ENCODE results near the gene CDKN2B-AS1. TPM values are rescaled to one million over a fixed set of nuclear protein-coding genes. Genes with fewer than 3 reads are reported as not detected.

CDKN2B-AS1 gene
- total and polyA plus RNA-seq, 2 donors (not counting 1 experiment from before 2014, with no cell fraction given) = 1.3 to 2.5 TPM

GRCh38 chr9:22159586-22159985 is 165.0 kb downstream of the CDKN2B-AS1 start:
- intact Hi-C loops (cut with micrococcal nuclease) = no loop called here
- WGBS (ENCODE audit: insufficient coverage) = no CpG with 5 or more reads among the region's 1 CpG
- DNase-seq = no peak
- no peaks in the 10 kb centered on the region for H3K9me3 Mint-ChIP-seq (ENCODE audit: insufficient read depth)
- peak overlapping the region; percentile 6 for H2AFZ ChIP-seq (ENCODE audit: insufficient read depth, low read depth, low read length, poor library complexity, severe bottlenecking)
- TF ChIP-seq CTCF (IDR thresholded peaks at IDR 0.05) = no peak
- TF ChIP-seq EZH2 (IDR thresholded peaks at IDR 0.05; ENCODE audit: borderline replicate concordance, insufficient read depth, low read depth, low read length, poor library complexity, severe bottlenecking) = no peak
- no peaks in the 10 kb centered on the region for H3K79me2 ChIP-seq (ENCODE audit: control insufficient read depth, insufficient read depth, low read length)
- no peak overlapping the region for H3K4me3 ChIP-seq (ENCODE audit: control extremely low read depth in 1 of 5, extremely low read depth in 1 of 5, insufficient read depth in 1 of 5, low read depth in 2 of 5, low read length in 4 of 5)
- H3K27me3 ChIP-seq (replicated peaks in 1 of 4; ENCODE audit: control extremely low read depth in 1 of 4, control insufficient read depth in 3 of 4, insufficient read depth in 4 of 4, low read length in 3 of 4) = no peaks in the 10 kb centered on the region
- no peak overlapping the region for H3K27ac Mint-ChIP-seq
- no peak overlapping the region for H3K9ac ChIP-seq (ENCODE audit: low read length)
- H3K4me3 Mint-ChIP-seq = no peak overlapping the region
- POLR2A ChIA-PET = no interaction called here
- H3K4me2 ChIP-seq (replicated peaks; ENCODE audit: low read depth, low read length, poor library complexity, severe bottlenecking) = no peak overlapping the region
- H3K4me1 Mint-ChIP-seq = peaks cover 20% of the 10 kb centered on the region
- no peak overlapping the region for H3K27ac ChIP-seq (ENCODE audit: low read length in 2 of 2)
- no peaks in the 10 kb centered on the region for H3K36me3 ChIP-seq (replicated peaks in 1 of 2; ENCODE audit: control extremely low read depth in 1 of 2, control insufficient read depth in 1 of 2, extremely low read depth in 1 of 2, insufficient read depth in 2 of 2, low read length in 1 of 2)
- peaks cover 6 to 19% of the 10 kb centered on the region in 2 donors for H3K4me1 ChIP-seq (ENCODE audit: control insufficient read depth in 2 of 2, insufficient read depth in 2 of 2, low read length in 2 of 2)
- H3K27me3 Mint-ChIP-seq = no peaks in the 10 kb centered on the region
- CTCF ChIA-PET = no interaction called here
- peaks cover 0 to 7% (median 0%) of the 10 kb centered on the region in 3 donors for H3K9me3 ChIP-seq (ENCODE audit: control extremely low read depth in 1 of 3, control insufficient read depth in 2 of 3, insufficient read depth in 1 of 3, low read length in 2 of 3)
- H4K20me1 ChIP-seq (ENCODE audit: control insufficient read depth, insufficient read depth, low read length, poor library complexity, severe bottlenecking) = no peaks in the 10 kb centered on the region
- ATAC-seq (ENCODE audit: low read depth) = no peak

- Histone ChIP-seq H3K9me3 (ENCODE audit: control extremely low read depth in 1 of 3, control insufficient read depth in 2 of 3, insufficient read depth in 1 of 3, low read length in 2 of 3) (peaks cover 0 to 3% (median 0%) of the 10 kb centered on the region in 3 donors), H3K36me3 (replicated peaks in 1 of 2; ENCODE audit: control extremely low read depth in 1 of 2, control insufficient read depth in 1 of 2, extremely low read depth in 1 of 2, insufficient read depth in 2 of 2, low read length in 1 of 2) (no peaks in the 10 kb centered on the region), H4K20me1 (ENCODE audit: control insufficient read depth, insufficient read depth, low read length, poor library complexity, severe bottlenecking) (no peaks in the 10 kb centered on the region), H3K79me2 (ENCODE audit: control insufficient read depth, insufficient read depth, low read length) (no peaks in the 10 kb centered on the region), H3K4me2 (replicated peaks; ENCODE audit: low read depth, low read length, poor library complexity, severe bottlenecking) (no peak overlapping the region), H3K27me3 (replicated peaks in 1 of 4; ENCODE audit: control extremely low read depth in 1 of 4, control insufficient read depth in 3 of 4, insufficient read depth in 4 of 4, low read length in 3 of 4) (no peaks in the 10 kb centered on the region), H3K4me3 (ENCODE audit: control extremely low read depth in 1 of 5, extremely low read depth in 1 of 5, insufficient read depth in 1 of 5, low read depth in 2 of 5, low read length in 4 of 5) (no peak overlapping the region), H3K9ac (ENCODE audit: low read length) (no peak overlapping the region), H2AFZ (ENCODE audit: insufficient read depth, low read depth, low read length, poor library complexity, severe bottlenecking) (no peak overlapping the region), H3K27ac (ENCODE audit: low read length in 2 of 2) (no peak overlapping the region), H3K4me1 (ENCODE audit: control insufficient read depth in 2 of 2, insufficient read depth in 2 of 2, low read length in 2 of 2) (peaks cover 12 to 25% of the 10 kb centered on the region in 2 donors)
- intact Hi-C loops (cut with micrococcal nuclease) = loop anchor here (1.0 kb wide), 1 partner anchor 12 kb away; no protein-coding TSS in a partner anchor
- DNase-seq (no peak), ATAC-seq (ENCODE audit: low read depth) (no peak)
- Mint-ChIP-seq H3K27ac (no peak overlapping the region), H3K4me1 (peaks cover 26% of the 10 kb centered on the region), H3K27me3 (no peaks in the 10 kb centered on the region), H3K9me3 (ENCODE audit: insufficient read depth) (no peaks in the 10 kb centered on the region), H3K4me3 (no peak overlapping the region)
- WGBS (ENCODE audit: insufficient coverage) = 67% methylated on average over 1 of the region's 1 CpG
- ChIA-PET CTCF (no interaction called here), POLR2A (no interaction called here)
- no peak for TF ChIP-seq CTCF (IDR thresholded peaks at IDR 0.05)
- TF ChIP-seq EZH2 (IDR thresholded peaks at IDR 0.05; ENCODE audit: borderline replicate concordance, insufficient read depth, low read depth, low read length, poor library complexity, severe bottlenecking) = no peak
Observed at GRCh38 chr9:22160221-22160620, 165.6 kb downstream of the CDKN2B-AS1 start.
